HepG2 (cell line): ENCODE data around the gene GOLGA3. TPM values are rescaled to one million over a fixed set of nuclear protein-coding genes. Genes with fewer than 3 reads are reported as not detected.

Experiments used
- CENPT ChIP-seq: sonication (generic); formaldehyde crosslinking; IDR thresholded peaks from 2 replicates; pipeline ENCODE4 v1.8.0; 2022; ENCODE audit warnings: low read depth, mild to moderate bottlenecking, moderate library complexity, missing genetic modification reagents
- CTCF ChIP-seq: sonication (generic); formaldehyde crosslinking; IDR thresholded peaks from 2 replicates; pipeline ENCODE4 v1.5.0; 2020; ENCODE audit warnings: mild to moderate bottlenecking, missing genetic modification reagents, moderate library complexity
- FOSL2 ChIP-seq: sonication (generic); formaldehyde crosslinking; IDR thresholded peaks from 2 replicates; pipeline ENCODE4 v1.4.0; 2020; ENCODE audit warnings: missing genetic modification reagents
- HCFC1 ChIP-seq: fragments of 150-350 bp; IDR thresholded peaks from 2 replicates; pipeline ENCODE4 v1.6.1; 2014; ENCODE audit warnings: low read depth, low read length
- IRX3 ChIP-seq: sonication (generic); formaldehyde crosslinking; IDR thresholded peaks from 2 replicates; pipeline ENCODE4 v1.8.1; 2023; ENCODE audit warnings: mild to moderate bottlenecking, low read depth, missing genetic modification reagents, borderline replicate concordance
- JUN ChIP-seq: sonication (generic); formaldehyde crosslinking; IDR thresholded peaks from 2 replicates; pipeline ENCODE4 v1.4.0; 2020; ENCODE audit warnings: mild to moderate bottlenecking, missing genetic modification reagents
- NFKBIZ ChIP-seq: IDR thresholded peaks from 2 replicates; pipeline ENCODE4 v1.6.1; 2018; ENCODE audit warnings: missing genetic modification reagents, missing compliant biosample characterization
- PBX3 ChIP-seq: sonication (generic); formaldehyde crosslinking; IDR thresholded peaks from 2 replicates; pipeline ENCODE4 v1.8.1; 2023; ENCODE audit warnings: missing genetic modification reagents, inconsistent platforms, borderline replicate concordance
- RXRA ChIP-seq: sonication (generic); formaldehyde crosslinking; IDR thresholded peaks from 2 replicates; pipeline ENCODE4 v1.5.1; 2020; ENCODE audit warnings: missing genetic modification reagents
- ZBTB25 ChIP-seq: IDR thresholded peaks from 2 replicates; pipeline ENCODE4 v1.6.1; 2018; ENCODE audit warnings: missing genetic modification reagents
- ZNF263 ChIP-seq: sonication (generic); formaldehyde crosslinking; IDR thresholded peaks from 2 replicates; pipeline ENCODE4 v1.4.0; 2020; ENCODE audit warnings: missing genetic modification reagents
- ZNF280B ChIP-seq: sonication (generic); formaldehyde crosslinking; IDR thresholded peaks from 2 replicates; pipeline ENCODE4 v1.5.0; 2020; ENCODE audit warnings: missing genetic modification reagents, mild to moderate bottlenecking, borderline replicate concordance
- ZNF33A ChIP-seq: sonication (generic); formaldehyde crosslinking; IDR thresholded peaks from 2 replicates; pipeline ENCODE4 v1.5.1; 2020; ENCODE audit warnings: missing genetic modification reagents, mild to moderate bottlenecking, moderate library complexity, borderline replicate concordance
- ZNF430 ChIP-seq: sonication (generic); formaldehyde crosslinking; IDR thresholded peaks from 2 replicates; pipeline ENCODE4 v1.9.0; 2021; ENCODE audit warnings: mild to moderate bottlenecking, missing genetic modification reagents
- ZNF558 ChIP-seq: sonication (generic); formaldehyde crosslinking; IDR thresholded peaks from 2 replicates; pipeline ENCODE4 v1.9.0; 2022; ENCODE audit warnings: mild to moderate bottlenecking, missing genetic modification reagents, borderline replicate concordance
- ZNF607 ChIP-seq: sonication (generic); formaldehyde crosslinking; IDR thresholded peaks from 2 replicates; pipeline ENCODE4 v1.5.1; 2020; ENCODE audit warnings: missing genetic modification reagents, mild to moderate bottlenecking, borderline replicate concordance
- ZNF670 ChIP-seq: sonication (generic); formaldehyde crosslinking; IDR thresholded peaks from 2 replicates; pipeline ENCODE4 v1.8.0; 2022; ENCODE audit warnings: mild to moderate bottlenecking, missing genetic modification reagents, borderline replicate concordance
- ZNF709 ChIP-seq: sonication (generic); formaldehyde crosslinking; IDR thresholded peaks from 2 replicates; pipeline ENCODE4 v1.5.0; 2020; ENCODE audit warnings: mild to moderate bottlenecking, missing genetic modification reagents
- ZSCAN21 ChIP-seq: sonication (generic); formaldehyde crosslinking; IDR thresholded peaks from 2 replicates; pipeline ENCODE4 v1.8.0; 2022; ENCODE audit warnings: mild to moderate bottlenecking, missing genetic modification reagents, moderate library complexity, borderline replicate concordance
- polyA plus RNA-seq, 8 experiments: library from polyadenylated mRNA; depleted of rRNA in 3 of 8; stranded (reverse) in 7 of 8; unstranded in 1 of 8; fragments of >200 nt; fragmentation: Illumina TruSeq in 4 of 8; extraction: Trizol in 4 of 8; gene quantifications; 2 replicates each; pipeline versions ENCODE4 v1.2.1 to v1.2.3, GENCODE V29; 2011 to 2016; ENCODE audit warnings: low read depth in 4 of 8, missing spikeins in 1 of 8, mixed read lengths in 1 of 8; ENCODE audit not compliant: insufficient read depth in 1 of 8
- total RNA-seq, 5 experiments: library from RNA; depleted of rRNA; stranded (reverse); fragments of >200 nt; fragmentation: Illumina TruSeq; extraction: Trizol; gene quantifications; 2 replicates each; pipeline ENCODE4 v1.2.3, GENCODE V29; 2016; ENCODE audit warnings: low read depth in 1 of 5
- TF ChIP-seq, protein P1 (sequence below): sonication (generic); formaldehyde crosslinking; conservative IDR thresholded peaks from 2 replicates; pipeline ENCODE4 v1.4.0; 2020; ENCODE audit warnings: missing genetic modification reagents

Gene GOLGA3
- total and polyA plus RNA-seq, 2 of the 13 experiments (the other 11 are each of a cell fraction or from before 2014, with no cell fraction given): 22.0 to 43.0 TPM

- TF ChIP-seq PBX3 (no peak), FOSL2 (CRISPR knock-in tag) (peak; percentile 34; the same call in 1 of the 2 replicates), IRX3 (CRISPR knock-in tag) (peak; percentile 63; the same call in 1 of the 2 replicates), JUN (no peak), HCFC1 (no peak), ZNF607 (0 out of 2 replicates have a peak, but pooled peaks have one; percentile 48), ZNF709 (CRISPR knock-in tag) (0 out of 2 replicates have a peak, but pooled peaks have one; percentile 11), ZBTB25 (CRISPR knock-in tag) (no peak), ZNF263 (CRISPR knock-in tag) (no peak; the same call in 1 of the 2 replicates), ZNF670 (no peak), CENPT (CRISPR knock-in tag) (0 out of 2 replicates have a peak, but pooled peaks have one; percentile 13), CTCF (CRISPR knock-in tag) (0 out of 2 replicates have a peak, but pooled peaks have one; percentile 3), ZSCAN21 (CRISPR knock-in tag) (peak; percentile 21; the same call in 1 of the 2 replicates), ZNF33A (no peak), ZNF558 (CRISPR knock-in tag) (peak; percentile 22; the same call in 1 of the 2 replicates), ZNF430 (CRISPR knock-in tag) (no peak), RXRA (CRISPR knock-in tag) (peak; percentile 11; the same call in 1 of the 2 replicates), NFKBIZ (CRISPR knock-in tag) (0 out of 2 replicates have a peak, but pooled peaks have one; percentile 6), ZNF280B (no peak)
- TF ChIP-seq, protein P1, sequence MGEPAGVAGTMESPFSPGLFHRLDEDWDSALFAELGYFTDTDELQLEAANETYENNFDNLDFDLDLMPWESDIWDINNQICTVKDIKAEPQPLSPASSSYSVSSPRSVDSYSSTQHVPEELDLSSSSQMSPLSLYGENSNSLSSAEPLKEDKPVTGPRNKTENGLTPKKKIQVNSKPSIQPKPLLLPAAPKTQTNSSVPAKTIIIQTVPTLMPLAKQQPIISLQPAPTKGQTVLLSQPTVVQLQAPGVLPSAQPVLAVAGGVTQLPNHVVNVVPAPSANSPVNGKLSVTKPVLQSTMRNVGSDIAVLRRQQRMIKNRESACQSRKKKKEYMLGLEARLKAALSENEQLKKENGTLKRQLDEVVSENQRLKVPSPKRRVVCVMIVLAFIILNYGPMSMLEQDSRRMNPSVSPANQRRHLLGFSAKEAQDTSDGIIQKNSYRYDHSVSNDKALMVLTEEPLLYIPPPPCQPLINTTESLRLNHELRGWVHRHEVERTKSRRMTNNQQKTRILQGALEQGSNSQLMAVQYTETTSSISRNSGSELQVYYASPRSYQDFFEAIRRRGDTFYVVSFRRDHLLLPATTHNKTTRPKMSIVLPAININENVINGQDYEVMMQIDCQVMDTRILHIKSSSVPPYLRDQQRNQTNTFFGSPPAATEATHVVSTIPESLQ: 0 out of 2 replicates have a peak, but pooled peaks have one; percentile 11
These were observed 636 bp downstream of the GOLGA3 start (continued) for GRCh38 chr12:132827763-132828703.
